Measurements from ENCODE around the gene TREML4. TPM values are rescaled to one million over a fixed set of nuclear protein-coding genes. Genes with fewer than 3 reads are reported as not detected.

TREML4 gene
- total and polyA plus RNA-seq, 10 of the 15 experiments (the other 5 are each of a cell fraction or from before 2014, with no cell fraction given) = not detected

GRCh38 chr6:41204156-41204555, 24.0 kb upstream of the TREML4 start (continued):
- TF ChIP-seq ATF3 (IDR thresholded peaks at IDR 0.05; ENCODE audit: borderline replicate concordance, extremely low read depth, low read depth, low read length) (no peak), HDAC6 (IDR thresholded peaks at IDR 0.05; ENCODE audit: unreplicated experiment) (no peak), CREM (IDR thresholded peaks at IDR 0.05; ENCODE audit: low read depth) (no peak)

DNA sequence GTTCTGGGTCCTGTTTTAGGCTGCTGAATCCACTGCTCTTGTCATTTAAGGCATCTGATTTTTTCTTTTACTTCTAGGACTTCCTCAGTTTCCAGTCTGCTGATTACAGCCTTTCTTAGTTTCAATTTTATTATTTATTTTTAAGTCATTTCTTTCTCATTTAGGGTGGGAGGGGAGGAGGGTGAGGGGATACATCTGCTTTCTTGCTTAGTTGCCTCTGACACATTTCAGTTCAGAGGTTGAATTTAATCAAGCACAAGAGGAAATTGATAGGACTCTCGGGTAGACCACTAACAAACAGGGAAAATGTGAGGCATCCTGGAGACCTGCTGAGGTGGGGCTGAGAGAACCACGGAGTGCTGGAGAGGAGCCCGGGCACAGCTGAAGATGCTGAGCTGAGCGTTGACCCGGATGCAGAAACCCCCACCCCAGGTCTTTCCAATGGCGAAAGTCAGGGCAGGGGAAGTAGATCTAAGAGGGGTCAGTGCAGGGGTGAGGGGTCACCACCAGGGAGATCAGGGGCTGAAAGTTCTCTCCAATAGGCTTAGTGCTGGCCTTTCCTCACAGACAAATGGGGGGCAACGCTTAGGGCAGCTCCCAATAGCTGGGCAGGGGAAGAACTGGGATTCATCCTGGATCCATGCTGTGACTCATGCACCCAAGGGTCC, 19.6 kb upstream of the TREML4 start:
- DNase-seq (ENCODE audit: low read depth, low spot score) (no peak), FAIRE-seq (no peak), ATAC-seq (peak; percentile 15)
- no peaks in the 10 kb centered on the region for H3K36me3 ChIP-seq (ENCODE audit: control insufficient read depth in 2 of 2, insufficient read depth in 2 of 2, low read length in 1 of 2)
- in situ Hi-C loops (cut with MboI) = no loop called here
- 25% methylated on average over 7 of the region's 7 CpGs for WGBS (ENCODE audit: insufficient coverage, insufficient replicate concordance, low lambda C conversion rate, missing lambda C conversion rate)
- H3K4me2 ChIP-seq (ENCODE audit: control insufficient read depth, insufficient read depth) = peak overlapping the region; percentile 72
- H3K27ac ChIP-seq (ENCODE audit: control insufficient read depth, insufficient read depth) = no peak overlapping the region
- BruUV-seq (replicated peaks) = no TSS peak
- intact Hi-C loops (cut with micrococcal nuclease; ENCODE audit: unreplicated experiment) = no loop called here
- SMC1A ChIA-PET (ENCODE audit: uncharacterized antibody, unreplicated experiment) = no interaction called here
- no peaks in the 10 kb centered on the region for H4K20me1 ChIP-seq (ENCODE audit: control insufficient read depth, insufficient read depth)
- H3K9ac ChIP-seq (ENCODE audit: control insufficient read depth, insufficient read depth, low read length) = no peak overlapping the region
- RAD21 ChIA-PET (ENCODE audit: unreplicated experiment) = interaction anchor here (1.1 kb wide), 1 partner anchor 99 kb away, joined by 3 read pairs; no protein-coding TSS in a partner anchor
- no peaks in the 10 kb centered on the region for H3K79me2 ChIP-seq (ENCODE audit: control insufficient read depth, insufficient read depth, low read length)
- no peaks in the 10 kb centered on the region for H3K27me3 ChIP-seq (replicated peaks in 1 of 2; ENCODE audit: control insufficient read depth in 2 of 2, insufficient read depth in 2 of 2, low read length in 1 of 2)
- H3K9me3 ChIP-seq (replicated peaks; ENCODE audit: control insufficient read depth, insufficient read depth, low read length) = no peaks in the 10 kb centered on the region; the same call in 2 of the 3 replicates
- H2AFZ ChIP-seq (ENCODE audit: control insufficient read depth, low read depth, low read length) = peak overlapping the region; percentile 66
- peak overlapping the region; percentile 16; the same call in 1 of the 2 replicates for H3K4me3 ChIP-seq
- peaks cover 17% of the 10 kb centered on the region for H3K4me1 ChIP-seq (ENCODE audit: control insufficient read depth, insufficient read depth, low read length)
- CTCF ChIA-PET = interaction anchor here (0.5 kb wide), 1 partner anchor 111 kb away, joined by 3 read pairs; no protein-coding TSS in a partner anchor
- POLR2A ChIA-PET = no interaction called here
- TF ChIP-seq GATAD2B (conservative IDR thresholded peaks at IDR 0.05; ENCODE audit: low read depth) (no peak), EP300 (IDR thresholded peaks at IDR 0.05; ENCODE audit: borderline replicate concordance in 1 of 2, control insufficient read depth in 1 of 2, low read depth in 2 of 2, low read length in 2 of 2) (no peak), HDAC6 (IDR thresholded peaks at IDR 0.05; ENCODE audit: unreplicated experiment) (no peak), IKZF2 (IDR thresholded peaks at IDR 0.05) (no peak), HCFC1 (IDR thresholded peaks at IDR 0.05; ENCODE audit: low read length) (no peak), MEF2A (IDR thresholded peaks at IDR 0.05; ENCODE audit: insufficient read depth, low read depth, low read length) (0 out of 2 replicates have a peak, but pooled peaks have one; percentile 13), PAX8 (IDR thresholded peaks at IDR 0.05) (no peak), RELA (IDR thresholded peaks at IDR 0.05; ENCODE audit: borderline replicate concordance, partially characterized antibody) (no peak), MTA2 (IDR thresholded peaks at IDR 0.05; ENCODE audit: low read depth) (no peak), CHD1 (IDR thresholded peaks at IDR 0.05; ENCODE audit: low read depth, low read length) (no peak), RFX5 (IDR thresholded peaks at IDR 0.05; ENCODE audit: low read depth, low read length) (no peak), FOXM1 (IDR thresholded peaks at IDR 0.05; ENCODE audit: low read depth, low read length) (no peak), STAT1 (conservative IDR thresholded peaks at IDR 0.05) (no peak), MTA3 (IDR thresholded peaks at IDR 0.05; ENCODE audit: borderline replicate concordance, low read length) (no peak), RAD21 (IDR thresholded peaks at IDR 0.05; ENCODE audit: insufficient read depth, low read depth, low read length) (no peak), CREM (IDR thresholded peaks at IDR 0.05; ENCODE audit: low read depth) (no peak), SIX5 (IDR thresholded peaks at IDR 0.05; ENCODE audit: low read depth, low read length, severe bottlenecking) (no peak), CHD4 (IDR thresholded peaks at IDR 0.05) (no peak)
- TF ChIP-seq, protein P1, sequence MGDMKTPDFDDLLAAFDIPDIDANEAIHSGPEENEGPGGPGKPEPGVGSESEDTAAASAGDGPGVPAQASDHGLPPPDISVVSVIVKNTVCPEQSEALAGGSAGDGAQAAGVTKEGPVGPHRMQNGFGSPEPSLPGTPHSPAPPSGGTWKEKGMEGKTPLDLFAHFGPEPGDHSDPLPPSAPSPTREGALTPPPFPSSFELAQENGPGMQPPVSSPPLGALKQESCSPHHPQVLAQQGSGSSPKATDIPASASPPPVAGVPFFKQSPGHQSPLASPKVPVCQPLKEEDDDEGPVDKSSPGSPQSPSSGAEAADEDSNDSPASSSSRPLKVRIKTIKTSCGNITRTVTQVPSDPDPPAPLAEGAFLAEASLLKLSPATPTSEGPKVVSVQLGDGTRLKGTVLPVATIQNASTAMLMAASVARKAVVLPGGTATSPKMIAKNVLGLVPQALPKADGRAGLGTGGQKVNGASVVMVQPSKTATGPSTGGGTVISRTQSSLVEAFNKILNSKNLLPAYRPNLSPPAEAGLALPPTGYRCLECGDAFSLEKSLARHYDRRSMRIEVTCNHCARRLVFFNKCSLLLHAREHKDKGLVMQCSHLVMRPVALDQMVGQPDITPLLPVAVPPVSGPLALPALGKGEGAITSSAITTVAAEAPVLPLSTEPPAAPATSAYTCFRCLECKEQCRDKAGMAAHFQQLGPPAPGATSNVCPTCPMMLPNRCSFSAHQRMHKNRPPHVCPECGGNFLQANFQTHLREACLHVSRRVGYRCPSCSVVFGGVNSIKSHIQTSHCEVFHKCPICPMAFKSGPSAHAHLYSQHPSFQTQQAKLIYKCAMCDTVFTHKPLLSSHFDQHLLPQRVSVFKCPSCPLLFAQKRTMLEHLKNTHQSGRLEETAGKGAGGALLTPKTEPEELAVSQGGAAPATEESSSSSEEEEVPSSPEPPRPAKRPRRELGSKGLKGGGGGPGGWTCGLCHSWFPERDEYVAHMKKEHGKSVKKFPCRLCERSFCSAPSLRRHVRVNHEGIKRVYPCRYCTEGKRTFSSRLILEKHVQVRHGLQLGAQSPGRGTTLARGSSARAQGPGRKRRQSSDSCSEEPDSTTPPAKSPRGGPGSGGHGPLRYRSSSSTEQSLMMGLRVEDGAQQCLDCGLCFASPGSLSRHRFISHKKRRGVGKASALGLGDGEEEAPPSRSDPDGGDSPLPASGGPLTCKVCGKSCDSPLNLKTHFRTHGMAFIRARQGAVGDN (IDR thresholded peaks at IDR 0.05) = 0 out of 2 replicates have a peak, but pooled peaks have one; percentile 27
